GM18858 (cell line): Measurements from ENCODE around the gene PCDHB16.
"Not testable (repeated sequence)": the region's sequence is repeated elsewhere in the genome, so short reads cannot be mapped to it uniquely, and the experiment has no call there.

Experiments
- ATAC-seq: cut with Tn5 transposase; IDR thresholded peaks from one replicate; pipeline ENCODE4 v1.9.1; 2021; ENCODE audit not compliant: unreplicated experiment

Gene PCDHB16

DNA sequence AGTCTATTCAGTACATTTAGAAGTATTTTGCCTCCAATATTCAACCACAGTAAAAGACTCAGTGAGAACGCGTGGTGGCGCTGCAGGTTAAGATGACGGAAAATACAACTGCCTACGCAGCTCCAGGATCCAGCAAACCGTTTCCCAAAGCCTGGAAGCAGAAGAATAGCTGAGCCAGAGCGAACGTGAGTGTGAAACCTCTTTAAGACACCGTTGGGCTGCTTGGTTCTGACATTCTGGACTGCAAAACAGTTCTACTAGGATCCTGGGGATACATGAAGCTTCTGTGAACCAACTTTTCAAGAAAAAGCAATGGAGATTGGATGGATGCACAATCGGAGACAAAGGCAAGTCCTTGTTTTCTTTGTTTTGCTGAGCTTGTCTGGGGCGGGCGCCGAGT is at the start of gene PCDHB16:
Gene PCDHB16 (plus strand): TSS at position 140 of the 400 bp plus-strand sequence. CDS start 173 bp downstream, at position 313.
- no peak for ATAC-seq

GRCh38 chr5:141135030-141135717 is 47.0 kb upstream of the PCDHB16 start, which contains the start of gene PCDHB5:
Gene PCDHB5, plus strand, starts transcription at chr5:141135206. Its CDS starts 229 bp downstream, at chr5:141135435.
- no peak for ATAC-seq

GRCh38 chr5:141135718-141136266 is 46.4 kb upstream of the PCDHB16 start:
- ATAC-seq = no peak

DNA sequence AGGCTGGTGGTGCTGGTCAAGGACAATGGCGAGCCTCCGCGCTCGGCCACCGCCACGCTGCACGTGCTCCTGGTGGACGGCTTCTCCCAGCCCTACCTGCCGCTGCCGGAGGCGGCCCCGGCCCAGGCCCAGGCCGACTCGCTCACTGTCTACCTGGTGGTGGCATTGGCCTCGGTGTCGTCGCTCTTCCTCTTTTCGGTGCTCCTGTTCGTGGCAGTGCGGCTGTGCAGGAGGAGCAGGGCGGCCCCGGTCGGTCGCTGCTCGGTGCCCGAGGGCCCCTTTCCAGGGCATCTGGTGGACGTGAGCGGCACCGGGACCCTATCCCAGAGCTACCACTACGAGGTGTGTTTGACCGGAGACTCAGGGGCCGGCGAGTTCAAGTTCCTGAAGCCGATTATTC is 44.8 kb upstream of the PCDHB16 start:
- ATAC-seq = not testable (repeated sequence)

GRCh38 chr5:141149812-141150211 is 32.4 kb upstream of the PCDHB16 start, which contains the start of gene PCDHB6:
Gene PCDHB6, plus strand, starts transcription at chr5:141150057. Its CDS starts 201 bp downstream, at chr5:141150258.
- no peak for ATAC-seq

DNA sequence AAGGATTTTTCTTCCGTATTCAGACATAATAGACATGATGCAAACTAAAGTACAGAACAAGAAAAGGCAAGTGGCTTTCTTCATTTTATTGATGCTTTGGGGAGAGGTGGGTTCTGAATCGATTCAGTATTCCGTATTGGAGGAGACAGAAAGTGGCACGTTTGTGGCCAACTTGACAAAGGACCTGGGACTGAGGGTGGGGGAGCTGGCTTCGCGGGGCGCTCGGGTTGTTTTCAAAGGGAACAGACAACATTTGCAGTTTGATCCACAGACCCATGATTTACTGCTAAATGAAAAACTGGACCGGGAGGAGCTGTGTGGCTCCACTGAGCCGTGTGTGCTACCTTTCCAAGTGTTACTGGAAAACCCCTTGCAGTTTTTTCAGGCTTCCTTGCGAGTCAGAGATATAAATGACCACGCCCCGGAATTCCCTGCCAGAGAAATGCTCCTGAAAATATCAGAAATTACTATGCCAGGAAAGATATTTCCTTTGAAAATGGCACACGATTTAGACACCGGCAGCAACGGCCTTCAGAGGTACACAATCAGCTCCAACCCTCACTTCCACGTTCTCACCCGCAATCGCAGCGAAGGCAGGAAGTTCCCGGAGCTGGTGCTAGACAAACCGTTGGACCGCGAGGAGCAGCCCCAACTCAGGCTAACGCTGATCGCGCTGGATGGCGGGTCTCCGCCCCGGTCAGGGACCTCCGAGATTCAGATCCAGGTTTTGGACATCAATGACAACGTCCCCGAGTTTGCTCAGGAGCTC is 31.8 kb upstream of the PCDHB16 start:
- ATAC-seq = no peak

DNA sequence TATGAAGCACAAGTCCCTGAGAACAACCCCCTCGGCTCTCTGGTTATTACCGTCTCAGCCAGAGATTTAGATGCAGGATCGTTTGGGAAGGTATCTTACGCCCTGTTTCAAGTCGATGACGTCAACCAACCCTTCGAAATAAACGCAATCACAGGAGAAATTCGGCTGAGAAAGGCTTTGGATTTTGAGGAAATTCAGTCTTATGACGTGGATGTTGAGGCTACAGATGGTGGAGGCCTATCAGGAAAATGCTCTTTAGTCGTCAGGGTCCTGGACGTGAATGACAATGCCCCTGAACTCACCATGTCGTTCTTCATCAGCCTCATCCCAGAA is 31.2 kb upstream of the PCDHB16 start:
- ATAC-seq = no peak

- not testable (repeated sequence) for ATAC-seq
Observed at GRCh38 chr5:141151632-141152031, 30.6 kb upstream of the PCDHB16 start.

DNA sequence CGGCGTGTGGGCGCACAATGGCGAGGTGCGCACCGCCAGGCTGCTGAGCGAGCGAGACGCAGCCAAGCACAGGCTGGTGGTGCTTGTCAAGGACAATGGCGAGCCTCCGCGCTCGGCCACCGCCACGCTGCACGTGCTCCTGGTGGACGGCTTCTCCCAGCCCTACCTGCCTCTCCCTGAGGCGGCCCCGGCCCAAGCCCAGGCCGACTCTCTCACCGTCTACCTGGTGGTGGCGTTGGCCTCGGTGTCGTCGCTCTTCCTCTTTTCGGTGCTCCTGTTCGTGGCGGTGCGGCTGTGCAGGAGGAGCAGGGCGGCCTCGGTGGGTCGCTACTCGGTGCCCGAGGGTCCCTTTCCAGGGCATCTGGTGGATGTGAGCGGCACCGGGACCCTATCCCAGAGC is 30.1 kb upstream of the PCDHB16 start:
- ATAC-seq = not testable (repeated sequence)

DNA sequence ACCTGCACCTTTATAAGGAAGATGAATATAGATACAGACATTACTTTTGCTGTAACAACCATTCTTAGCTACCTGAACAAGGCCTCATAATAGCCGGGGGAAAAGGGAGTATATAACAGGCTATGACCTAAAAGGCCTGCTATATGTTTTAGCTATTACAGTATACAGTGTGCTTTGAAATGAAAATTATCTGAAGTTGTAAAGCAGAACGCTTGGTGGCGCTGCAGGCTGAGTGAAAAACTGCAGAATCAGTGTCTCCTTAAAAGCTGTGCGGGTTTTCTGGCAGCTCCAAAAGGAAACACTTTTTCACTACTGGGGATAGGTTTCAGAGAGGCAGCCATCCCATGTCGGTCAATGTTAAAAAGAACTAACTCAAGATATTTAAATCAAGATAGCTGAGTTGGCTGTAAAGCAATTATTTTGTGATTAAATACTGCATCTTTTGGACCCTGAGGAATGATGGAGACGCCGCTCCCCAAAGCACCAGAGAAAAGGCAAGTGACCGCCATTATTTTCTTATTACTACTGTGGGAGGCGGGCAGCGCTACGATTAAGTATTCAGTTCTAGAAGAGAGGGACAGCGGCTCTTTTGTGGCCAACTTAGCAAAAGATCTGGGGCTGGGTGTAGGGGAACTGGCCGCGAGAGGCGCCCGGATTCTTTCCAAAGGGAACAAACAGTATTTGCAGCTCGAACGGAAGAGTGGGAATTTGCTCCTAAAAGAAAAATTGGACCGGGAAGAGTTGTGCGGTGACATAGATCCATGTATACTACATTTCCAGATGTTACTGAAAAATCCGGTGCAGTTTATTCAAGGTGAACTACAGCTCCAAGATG is 26.4 kb upstream of the PCDHB16 start:
- ATAC-seq = no peak

DNA sequence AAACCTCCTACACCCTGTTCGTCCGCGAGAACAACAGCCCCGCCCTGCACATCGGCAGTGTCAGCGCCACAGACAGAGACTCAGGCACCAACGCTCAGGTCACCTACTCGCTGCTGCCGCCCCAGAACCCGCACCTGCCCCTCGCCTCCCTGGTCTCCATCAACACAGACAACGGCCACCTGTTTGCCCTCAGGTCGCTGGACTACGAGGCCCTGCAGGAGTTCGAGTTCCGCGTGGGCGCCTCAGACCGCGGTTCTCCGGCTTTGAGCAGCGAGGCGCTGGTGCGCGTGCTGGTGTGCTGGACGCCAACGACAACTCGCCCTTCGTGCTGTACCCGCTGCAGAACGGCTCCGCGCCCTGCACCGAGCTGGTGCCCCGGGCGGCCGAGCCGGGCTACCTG is 24.8 kb upstream of the PCDHB16 start:
- ATAC-seq = not testable (repeated sequence)

GRCh38 chr5:141157901-141158300 is 24.3 kb upstream of the PCDHB16 start:
- ATAC-seq = not testable (repeated sequence)

DNA sequence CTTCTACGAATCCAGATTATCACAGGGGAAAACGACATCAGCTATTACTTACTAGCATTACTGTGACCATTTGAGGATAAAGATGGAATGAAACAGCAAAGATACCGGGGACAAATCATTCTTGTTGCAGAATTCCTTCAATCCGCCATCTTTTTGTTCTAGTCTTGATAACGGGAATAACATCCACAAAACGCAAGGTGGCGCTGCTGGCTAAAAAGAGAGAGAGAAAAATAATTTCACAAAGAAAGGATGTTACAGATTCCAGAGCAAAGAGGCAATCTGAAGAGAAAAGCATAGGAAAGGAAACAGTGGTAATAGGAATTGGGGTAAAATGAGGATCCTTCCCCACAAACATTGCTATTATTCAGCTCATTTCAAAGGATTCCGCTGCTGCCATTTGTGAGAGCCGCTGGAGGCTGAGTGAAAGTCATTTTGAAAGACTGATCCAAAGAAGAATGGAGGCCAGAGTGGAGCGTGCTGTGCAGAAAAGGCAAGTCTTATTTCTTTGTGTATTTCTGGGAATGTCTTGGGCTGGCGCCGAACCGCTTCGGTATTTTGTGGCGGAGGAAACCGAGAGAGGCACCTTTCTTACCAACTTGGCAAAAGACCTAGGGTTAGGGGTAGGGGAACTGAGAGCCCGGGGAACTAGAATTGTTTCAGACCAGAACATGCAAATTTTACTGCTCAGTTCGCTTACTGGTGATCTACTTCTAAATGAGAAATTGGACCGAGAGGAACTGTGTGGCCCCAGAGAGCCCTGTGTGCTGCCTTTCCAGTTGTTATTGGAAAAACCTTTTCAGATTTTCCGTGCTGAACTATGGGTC is 9.6 kb upstream of the PCDHB16 start, which contains the start of gene PCDHB7:
Gene PCDHB7 (plus strand): TSS at position 264 of the 824 bp plus-strand sequence. CDS start 192 bp downstream, at position 456.
- no peak for ATAC-seq

DNA sequence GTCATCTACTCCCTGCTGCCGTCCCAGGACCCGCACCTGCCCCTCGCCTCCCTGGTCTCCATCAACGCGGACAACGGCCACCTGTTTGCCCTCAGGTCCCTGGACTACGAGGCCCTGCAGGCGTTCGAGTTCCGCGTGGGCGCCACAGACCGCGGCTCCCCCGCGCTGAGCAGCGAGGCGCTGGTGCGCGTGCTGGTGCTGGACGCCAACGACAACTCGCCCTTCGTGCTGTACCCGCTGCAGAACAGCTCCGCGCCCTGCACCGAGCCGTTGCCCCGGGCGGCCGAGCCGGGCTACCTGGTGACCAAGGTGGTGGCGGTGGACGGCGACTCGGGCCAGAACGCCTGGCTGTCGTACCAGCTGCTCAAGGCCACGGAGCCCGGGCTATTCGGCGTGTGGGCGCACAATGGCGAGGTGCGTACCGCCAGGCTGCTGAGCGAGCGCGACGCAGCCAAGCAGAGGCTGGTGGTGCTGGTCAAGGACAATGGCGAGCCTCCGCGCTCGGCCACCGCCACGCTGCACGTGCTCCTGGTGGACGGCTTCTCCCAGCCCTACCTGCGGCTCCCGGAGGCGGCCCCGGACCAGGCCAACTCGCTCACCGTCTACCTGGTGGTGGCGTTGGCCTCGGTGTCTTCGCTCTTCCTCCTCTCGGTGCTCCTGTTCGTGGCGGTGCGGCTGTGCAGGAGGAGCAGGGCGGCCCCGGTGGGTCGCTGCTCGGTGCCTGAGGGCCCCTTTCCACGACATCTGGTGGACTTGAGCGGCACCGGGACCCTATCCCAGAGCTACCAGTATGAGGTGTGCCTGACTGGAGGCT is 7.7 kb upstream of the PCDHB16 start:
- ATAC-seq = not testable (repeated sequence)

DNA sequence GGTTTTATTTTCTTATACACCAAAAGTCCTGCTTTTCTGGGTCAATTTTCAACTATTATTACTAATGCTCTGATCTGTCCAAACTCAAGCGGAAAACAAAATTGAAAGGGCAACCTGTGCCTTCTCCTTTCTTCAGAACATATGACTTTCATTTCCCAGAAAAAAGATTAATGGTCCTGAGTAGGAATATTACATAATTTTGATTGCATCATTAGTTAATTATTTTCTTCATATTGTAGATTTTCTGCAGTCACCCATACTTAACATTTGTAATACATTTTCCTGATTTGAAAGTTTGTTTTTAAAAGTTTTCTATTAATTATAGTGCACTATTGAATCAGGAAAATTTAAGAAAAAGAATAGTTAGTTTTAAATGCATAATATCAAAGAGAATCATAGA is 6.3 kb upstream of the PCDHB16 start:
- no peak for ATAC-seq

- ATAC-seq = not testable (repeated sequence)
Observed at GRCh38 chr5:141177577-141178191, 4.5 kb upstream of the PCDHB16 start, which contains the start of gene PCDHB8. Gene PCDHB8, plus strand, starts transcription at chr5:141177790. Its CDS starts 245 bp downstream, at chr5:141178035.

- not testable (repeated sequence) for ATAC-seq
Observed at GRCh38 chr5:141179371-141179770, 2.8 kb upstream of the PCDHB16 start.

DNA sequence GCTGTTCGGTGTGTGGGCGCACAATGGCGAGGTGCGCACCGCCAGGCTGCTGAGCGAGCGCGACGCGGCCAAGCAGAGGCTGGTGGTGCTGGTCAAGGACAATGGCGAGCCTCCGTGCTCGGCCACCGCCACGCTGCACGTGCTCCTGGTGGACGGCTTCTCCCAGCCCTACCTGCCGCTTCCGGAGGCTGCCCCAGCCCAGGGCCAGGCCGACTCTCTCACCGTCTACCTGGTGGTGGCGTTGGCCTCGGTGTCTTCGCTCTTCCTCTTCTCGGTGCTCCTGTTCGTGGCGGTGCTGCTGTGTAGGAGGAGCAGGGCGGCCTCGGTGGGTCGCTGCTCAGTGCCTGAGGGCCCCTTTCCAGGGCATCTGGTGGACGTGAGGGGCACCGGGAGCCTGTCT is 2.3 kb upstream of the PCDHB16 start:
- not testable (repeated sequence) for ATAC-seq

DNA sequence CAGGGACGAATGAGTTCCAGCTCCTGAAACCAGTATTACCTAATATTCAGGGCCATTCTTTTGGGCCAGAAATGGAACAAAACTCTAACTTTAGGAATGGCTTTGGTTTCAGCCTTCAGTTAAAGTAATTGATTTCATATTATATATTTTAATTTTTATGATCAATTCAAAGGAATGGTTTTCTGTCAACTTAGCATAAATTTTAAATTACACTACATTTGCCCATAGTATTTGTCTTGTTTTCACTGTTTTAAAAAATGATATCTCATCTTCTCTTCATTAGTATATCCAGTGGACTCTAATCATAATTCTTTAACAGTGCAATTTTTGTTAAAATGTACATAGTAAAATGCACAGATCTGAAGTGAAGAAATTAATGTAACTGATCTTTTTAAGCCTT is 1.9 kb upstream of the PCDHB16 start:
- no peak for ATAC-seq
